OCI-LY7 (cell line): Measurements from ENCODE around the gene HSD17B3.

Experiments used
- CTCF ChIP-seq: fragments of 200-600 bp; sonication (generic); conservative IDR thresholded peaks from 2 replicates; pipeline ENCODE4 v1.5.1; 2014; ENCODE audit warnings: mild to moderate bottlenecking, antibody characterized with exemption, low read length, moderate library complexity, mixed read lengths
- EZH2phosphoT487 ChIP-seq: fragments of 200-600 bp; sonication (generic); IDR thresholded peaks from 2 replicates; pipeline ENCODE4 v1.6.1; 2018; ENCODE audit warnings: low read depth, borderline replicate concordance, mild to moderate bottlenecking, mixed run types, antibody characterized with exemption, low read length, moderate library complexity, mixed read lengths

- TF ChIP-seq CTCF (no peak), EZH2phosphoT487 (no peak)
These were observed 86.1 kb downstream of the HSD17B3 start for GRCh38 chr9:96215841-96216240.
